ENCODE measurements around the gene C17orf100. TPM values are rescaled to one million over a fixed set of nuclear protein-coding genes. Genes with fewer than 3 reads are reported as not detected.

C17orf100 gene
- total and polyA plus RNA-seq, 3 experiments from 2014 or later, result 2.0 to 4.7 (median 2.1) TPM

GRCh38 chr17:6683081-6683684 lies 31.6 kb downstream of the C17orf100 start:
- DNase-seq, result no peak
- ChIA-PET POLR2A (no interaction called here), CTCF (interaction anchor here (1.0 kb wide), 1 partner anchor 17 kb away, joined by 4 read pairs; no protein-coding TSS in a partner anchor)
- no peaks in the 10 kb centered on the region for H3K36me3 ChIP-seq (ENCODE audit: insufficient read depth, low read length)
- H3K4me1 Mint-ChIP-seq, result peaks cover 0 to 2% (median 0%) of the 10 kb centered on the region in 3 donors
- no peak overlapping the region for H3K4me3 ChIP-seq (ENCODE audit: low read length)
- no peaks in the 10 kb centered on the region for H3K4me1 ChIP-seq (ENCODE audit: insufficient read depth, low read length)
- no peak overlapping the region for H3K27ac Mint-ChIP-seq
- H3K27me3 Mint-ChIP-seq, result peaks cover 30 to 81% of the 10 kb centered on the region in 2 donors
- no peaks in the 10 kb centered on the region for H3K9me3 Mint-ChIP-seq
- H3K27me3 ChIP-seq (ENCODE audit: insufficient read depth, low read length, poor library complexity, severe bottlenecking), result peaks cover 7% of the 10 kb centered on the region
- H3K9me3 ChIP-seq (ENCODE audit: low read length), result no peaks in the 10 kb centered on the region
- peaks cover 0 to 5% (median 0%) of the 10 kb centered on the region in 3 donors for H3K36me3 Mint-ChIP-seq
- H3K27ac ChIP-seq (ENCODE audit: low read depth, low read length), result no peak overlapping the region
- no peak overlapping the region for H3K4me3 Mint-ChIP-seq

GRCh38 chr17:6683730-6684459 lies 32.3 kb downstream of the C17orf100 start:
- no peaks in the 10 kb centered on the region for H3K9me3 Mint-ChIP-seq
- POLR2A ChIA-PET, result no interaction called here

GRCh38 chr17:6684460-6684783 lies 32.9 kb downstream of the C17orf100 start:
- H3K27me3 Mint-ChIP-seq, result peaks cover 27 to 77% of the 10 kb centered on the region in 2 donors

More at GRCh38 chr17:6683730-6684459, 32.3 kb downstream of the C17orf100 start:
- Mint-ChIP-seq H3K27ac (no peak overlapping the region), H3K4me1 (no peaks in the 10 kb centered on the region), H3K27me3 (peaks cover 26 to 75% of the 10 kb centered on the region in 2 donors), H3K4me3 (no peak overlapping the region), H3K36me3 (peaks cover 0 to 5% (median 0%) of the 10 kb centered on the region in 3 donors)
- H3K4me1 ChIP-seq (ENCODE audit: insufficient read depth, low read length), result no peaks in the 10 kb centered on the region
- H3K9me3 ChIP-seq (ENCODE audit: low read length), result no peaks in the 10 kb centered on the region
- no peak for DNase-seq
- no peak overlapping the region for H3K27ac ChIP-seq (ENCODE audit: low read depth, low read length)
- no peaks in the 10 kb centered on the region for H3K27me3 ChIP-seq (ENCODE audit: insufficient read depth, low read length, poor library complexity, severe bottlenecking)
- CTCF ChIA-PET, result no interaction called here
- no peaks in the 10 kb centered on the region for H3K36me3 ChIP-seq (ENCODE audit: insufficient read depth, low read length)
- no peak overlapping the region for H3K4me3 ChIP-seq (ENCODE audit: low read length)

GRCh38 chr17:6684881-6685767 lies 33.6 kb downstream of the C17orf100 start:
- Mint-ChIP-seq H3K27ac (no peak overlapping the region), H3K4me3 (no peak overlapping the region), H3K27me3 (peaks cover 24 to 80% of the 10 kb centered on the region in 2 donors), H3K9me3 (no peaks in the 10 kb centered on the region), H3K36me3 (peaks cover 0 to 5% (median 0%) of the 10 kb centered on the region in 3 donors), H3K4me1 (no peaks in the 10 kb centered on the region)
- H3K27ac ChIP-seq (ENCODE audit: low read depth, low read length), result no peak overlapping the region
- no peaks in the 10 kb centered on the region for H3K4me1 ChIP-seq (ENCODE audit: insufficient read depth, low read length)
- ChIA-PET POLR2A (no interaction called here), CTCF (no interaction called here)
- H3K9me3 ChIP-seq (ENCODE audit: low read length), result no peaks in the 10 kb centered on the region
- H3K36me3 ChIP-seq (ENCODE audit: insufficient read depth, low read length), result no peaks in the 10 kb centered on the region
- no peak for DNase-seq
- no peak overlapping the region for H3K4me3 ChIP-seq (ENCODE audit: low read length)
- no peaks in the 10 kb centered on the region for H3K27me3 ChIP-seq (ENCODE audit: insufficient read depth, low read length, poor library complexity, severe bottlenecking)

More at GRCh38 chr17:6684460-6684783, 32.9 kb downstream of the C17orf100 start:
- ChIA-PET POLR2A (no interaction called here), CTCF (no interaction called here)
- no peak for DNase-seq
- Mint-ChIP-seq H3K4me1 (no peaks in the 10 kb centered on the region), H3K4me3 (no peak overlapping the region), H3K36me3 (peaks cover 0 to 5% (median 0%) of the 10 kb centered on the region in 3 donors), H3K27ac (no peak overlapping the region), H3K9me3 (no peaks in the 10 kb centered on the region)
- H3K4me3 ChIP-seq (ENCODE audit: low read length), result no peak overlapping the region
- H3K27me3 ChIP-seq (ENCODE audit: insufficient read depth, low read length, poor library complexity, severe bottlenecking), result no peaks in the 10 kb centered on the region
- H3K4me1 ChIP-seq (ENCODE audit: insufficient read depth, low read length), result no peaks in the 10 kb centered on the region
- H3K27ac ChIP-seq (ENCODE audit: low read depth, low read length), result no peak overlapping the region
- H3K9me3 ChIP-seq (ENCODE audit: low read length), result no peaks in the 10 kb centered on the region
- no peaks in the 10 kb centered on the region for H3K36me3 ChIP-seq (ENCODE audit: insufficient read depth, low read length)

GRCh38 chr17:6686026-6686425 lies 34.5 kb downstream of the C17orf100 start:
- H3K27me3 ChIP-seq (ENCODE audit: insufficient read depth, low read length, poor library complexity, severe bottlenecking), result no peaks in the 10 kb centered on the region
- no peak overlapping the region for H3K27ac ChIP-seq (ENCODE audit: low read depth, low read length)
- H3K4me3 ChIP-seq (ENCODE audit: low read length), result no peak overlapping the region
- ChIA-PET POLR2A (no interaction called here), CTCF (no interaction called here)
- no peaks in the 10 kb centered on the region for H3K36me3 ChIP-seq (ENCODE audit: insufficient read depth, low read length)
- Mint-ChIP-seq H3K27me3 (peaks cover 18 to 83% of the 10 kb centered on the region in 2 donors), H3K36me3 (peaks cover 0 to 5% (median 0%) of the 10 kb centered on the region in 3 donors), H3K9me3 (no peaks in the 10 kb centered on the region), H3K27ac (no peak overlapping the region), H3K4me1 (no peaks in the 10 kb centered on the region), H3K4me3 (no peak overlapping the region)
- DNase-seq, result no peak
- no peaks in the 10 kb centered on the region for H3K4me1 ChIP-seq (ENCODE audit: insufficient read depth, low read length)
- H3K9me3 ChIP-seq (ENCODE audit: low read length), result no peaks in the 10 kb centered on the region

GRCh38 chr17:6688944-6689343 lies 37.4 kb downstream of the C17orf100 start:
- H3K4me3 Mint-ChIP-seq, result no peak overlapping the region
- ChIA-PET POLR2A (no interaction called here), CTCF (no interaction called here)
- Histone ChIP-seq H3K9me3 (ENCODE audit: low read length) (no peaks in the 10 kb centered on the region), H3K4me1 (ENCODE audit: insufficient read depth, low read length) (no peaks in the 10 kb centered on the region), H3K36me3 (ENCODE audit: insufficient read depth, low read length) (no peaks in the 10 kb centered on the region), H3K4me3 (ENCODE audit: low read length) (no peak overlapping the region), H3K27me3 (ENCODE audit: insufficient read depth, low read length, poor library complexity, severe bottlenecking) (no peaks in the 10 kb centered on the region), H3K27ac (ENCODE audit: low read depth, low read length) (no peak overlapping the region)
- H3K36me3 Mint-ChIP-seq, result peaks cover 0 to under 1% (median 0%) of the 10 kb centered on the region in 3 donors
- DNase-seq, result no peak
- H3K27ac Mint-ChIP-seq, result no peak overlapping the region
- no peaks in the 10 kb centered on the region for H3K4me1 Mint-ChIP-seq
- peaks cover 23 to 80% of the 10 kb centered on the region in 2 donors for H3K27me3 Mint-ChIP-seq
- no peaks in the 10 kb centered on the region for H3K9me3 Mint-ChIP-seq

- no peak for DNase-seq
- no peaks in the 10 kb centered on the region for H3K9me3 Mint-ChIP-seq
- no peaks in the 10 kb centered on the region for H3K4me1 ChIP-seq (ENCODE audit: insufficient read depth, low read length)
- H3K27me3 Mint-ChIP-seq, result peaks cover 21 to 73% of the 10 kb centered on the region in 2 donors
- ChIA-PET POLR2A (no interaction called here), CTCF (no interaction called here)
- H3K36me3 ChIP-seq (ENCODE audit: insufficient read depth, low read length), result no peaks in the 10 kb centered on the region
- no peak overlapping the region for H3K4me3 ChIP-seq (ENCODE audit: low read length)
- H3K4me1 Mint-ChIP-seq, result no peaks in the 10 kb centered on the region
- no peaks in the 10 kb centered on the region for H3K36me3 Mint-ChIP-seq
- H3K4me3 Mint-ChIP-seq, result no peak overlapping the region
- H3K27ac ChIP-seq (ENCODE audit: low read depth, low read length), result no peak overlapping the region
- H3K27me3 ChIP-seq (ENCODE audit: insufficient read depth, low read length, poor library complexity, severe bottlenecking), result no peaks in the 10 kb centered on the region
- H3K9me3 ChIP-seq (ENCODE audit: low read length), result no peaks in the 10 kb centered on the region
- H3K27ac Mint-ChIP-seq, result no peak overlapping the region
Observed at GRCh38 chr17:6690641-6691040, 39.1 kb downstream of the C17orf100 start.

- CTCF ChIA-PET, result no interaction called here
Observed at GRCh38 chr17:6691546-6691945, 40.0 kb downstream of the C17orf100 start.

More at GRCh38 chr17:6691546-6691945, 40.0 kb downstream of the C17orf100 start:
- Mint-ChIP-seq H3K27ac (no peak overlapping the region), H3K27me3 (peaks cover 19 to 67% of the 10 kb centered on the region in 2 donors), H3K9me3 (no peaks in the 10 kb centered on the region), H3K4me1 (no peaks in the 10 kb centered on the region), H3K4me3 (no peak overlapping the region), H3K36me3 (no peaks in the 10 kb centered on the region)
- no peak for DNase-seq
- H3K36me3 ChIP-seq (ENCODE audit: insufficient read depth, low read length), result no peaks in the 10 kb centered on the region
- H3K9me3 ChIP-seq (ENCODE audit: low read length), result no peaks in the 10 kb centered on the region
- no peak overlapping the region for H3K4me3 ChIP-seq (ENCODE audit: low read length)
- POLR2A ChIA-PET, result no interaction called here
- no peaks in the 10 kb centered on the region for H3K27me3 ChIP-seq (ENCODE audit: insufficient read depth, low read length, poor library complexity, severe bottlenecking)
- H3K4me1 ChIP-seq (ENCODE audit: insufficient read depth, low read length), result no peaks in the 10 kb centered on the region
- no peak overlapping the region for H3K27ac ChIP-seq (ENCODE audit: low read depth, low read length)

Measured in CD8-positive, alpha-beta memory T cell (primary cell).